Hepatocyte (in vitro differentiated cells): ENCODE results near the gene TBC1D1. TPM values are rescaled to one million over a fixed set of nuclear protein-coding genes. Genes with fewer than 3 reads are reported as not detected.

ENCODE experiments used
- DNase-seq: peaks from one replicate; pipeline ENCODE4 v3.0.0-alpha.2; 2016; ENCODE audit warnings: low spot score
- H2AFZ ChIP-seq: fragments of 200-600 bp; sonication (generic); 2 replicates; pipeline ENCODE4 v1.6.0; 2016; ENCODE audit warnings: antibody characterized with exemption, mild to moderate bottlenecking
- H3K27ac ChIP-seq: fragments of 200-600 bp; sonication (generic); 2 replicates; pipeline ENCODE4 v1.5.1; 2016; ENCODE audit warnings: mild to moderate bottlenecking
- H3K27me3 ChIP-seq: fragments of 200-600 bp; sonication (generic); 2 replicates; pipeline ENCODE4 v1.6.1; 2016
- H3K36me3 ChIP-seq: fragments of 200-600 bp; sonication (generic); replicated peaks from 2 replicates; pipeline ENCODE4 v1.5.1; 2016; ENCODE audit warnings: low read depth; ENCODE audit not compliant: insufficient read depth
- H3K4me1 ChIP-seq: fragments of 200-600 bp; sonication (generic); 2 replicates; pipeline ENCODE4 v1.5.1; 2016; ENCODE audit warnings: mild to moderate bottlenecking, moderate library complexity; ENCODE audit not compliant: insufficient read depth
- H3K4me2 ChIP-seq: fragments of 200-600 bp; sonication (generic); 2 replicates; pipeline ENCODE4 v1.6.0; 2016
- H3K4me3 ChIP-seq: fragments of 200-600 bp; sonication (generic); 2 replicates; pipeline ENCODE4 v1.5.1; 2016; ENCODE audit warnings: mild to moderate bottlenecking
- H3K79me2 ChIP-seq: fragments of 200-600 bp; sonication (generic); 2 replicates; pipeline ENCODE4 v1.6.0; 2017; ENCODE audit warnings: mild to moderate bottlenecking
- H3K9me2 ChIP-seq: fragments of 200-600 bp; sonication (generic); replicated peaks from 2 replicates; pipeline ENCODE4 v1.6.0; 2017; ENCODE audit warnings: mild to moderate bottlenecking; ENCODE audit not compliant: insufficient read depth
- H3K9me3 ChIP-seq: fragments of 200-600 bp; sonication (generic); 2 replicates; pipeline ENCODE4 v1.5.1; 2016; ENCODE audit warnings: low read depth, mild to moderate bottlenecking
- H4K20me1 ChIP-seq: fragments of 200-600 bp; sonication (generic); 2 replicates; pipeline ENCODE4 v1.6.0; 2016; ENCODE audit warnings: mild to moderate bottlenecking; ENCODE audit not compliant: insufficient read depth, poor library complexity, severe bottlenecking
- CTCF ChIP-seq: fragments of 200-600 bp; sonication (generic); IDR thresholded peaks from 2 replicates; pipeline ENCODE4 v1.5.1; 2016; ENCODE audit warnings: antibody characterized with exemption, mild to moderate bottlenecking; ENCODE audit not compliant: poor library complexity
- EZH2 ChIP-seq: fragments of 200-600 bp; sonication (generic); IDR thresholded peaks from 2 replicates; pipeline ENCODE4 v1.6.1; 2016; ENCODE audit warnings: antibody characterized with exemption, mild to moderate bottlenecking, borderline replicate concordance
- EZH2phosphoT487 ChIP-seq: fragments of 200-600 bp; sonication (generic); IDR thresholded peaks from one replicate; pipeline ENCODE4 v1.6.1; 2018; ENCODE audit warnings: antibody characterized with exemption, mild to moderate bottlenecking, low read depth, moderate library complexity; ENCODE audit not compliant: unreplicated experiment, severe bottlenecking
- WGBS: methylation state at CpG from one replicate; pipeline ENCODE4 v1.1.6; 2016; ENCODE audit warnings: low lambda C conversion rate; ENCODE audit errors: missing lambda C conversion rate; 5-methylcytosine and 5-hydroxymethylcytosine counted together
- polyA plus RNA-seq: library from polyadenylated mRNA; unstranded; fragments of >200 nt; fragmentation: Nextera tagmentation; extraction: Ambion mirVana; gene quantifications from 2 replicates; pipeline ENCODE4 v1.2.1, GENCODE V29; 2016
- total RNA-seq: library from RNA; depleted of rRNA; stranded (reverse); fragments of >200 nt; gene quantifications from 2 replicates; pipeline ENCODE4 v1.2.3, GENCODE V29; 2014

TBC1D1 gene
- total and polyA plus RNA-seq, 2 experiments from 2014 or later, result 45.6 to 117 TPM

- H3K9me2 ChIP-seq, result no peaks in the 10 kb centered on the region
- H3K27me3 ChIP-seq, result no peaks in the 10 kb centered on the region
- no peaks in the 10 kb centered on the region for H4K20me1 ChIP-seq
- 69% methylated on average over 7 of the region's 7 CpGs for WGBS
- H3K9me3 ChIP-seq, result no peaks in the 10 kb centered on the region
- no peak overlapping the region for H3K4me2 ChIP-seq
- peaks cover 11% of the 10 kb centered on the region for H3K79me2 ChIP-seq
- DNase-seq, result no peak
- no peak overlapping the region for H3K4me3 ChIP-seq
- no peak overlapping the region for H3K27ac ChIP-seq
- H3K4me1 ChIP-seq, result no peaks in the 10 kb centered on the region
- no peaks in the 10 kb centered on the region for H3K36me3 ChIP-seq
- no peak overlapping the region for H2AFZ ChIP-seq
- TF ChIP-seq EZH2phosphoT487, result no peak
- no peak for TF ChIP-seq EZH2
- no peak for TF ChIP-seq CTCF
Measured at GRCh38 chr4:38015886-38016515, 125.1 kb downstream of the TBC1D1 start.

GRCh38 chr4:38016698-38017097 lies 125.8 kb downstream of the TBC1D1 start:
- Histone ChIP-seq H3K9me2 (no peaks in the 10 kb centered on the region), H3K9me3 (no peaks in the 10 kb centered on the region), H3K79me2 (peaks cover 11% of the 10 kb centered on the region), H3K27ac (no peak overlapping the region), H3K4me2 (no peak overlapping the region), H3K4me3 (no peak overlapping the region), H4K20me1 (no peaks in the 10 kb centered on the region), H3K4me1 (no peaks in the 10 kb centered on the region), H3K36me3 (no peaks in the 10 kb centered on the region), H2AFZ (no peak overlapping the region), H3K27me3 (no peaks in the 10 kb centered on the region)
- no peak for DNase-seq
- WGBS, result 74% methylated on average over 2 of the region's 2 CpGs
- TF ChIP-seq EZH2phosphoT487, result no peak
- no peak for TF ChIP-seq EZH2
- no peak for TF ChIP-seq CTCF

- Histone ChIP-seq H3K9me3 (no peaks in the 10 kb centered on the region), H3K4me2 (no peak overlapping the region), H3K9me2 (no peaks in the 10 kb centered on the region), H3K4me1 (no peaks in the 10 kb centered on the region), H3K27ac (no peak overlapping the region), H4K20me1 (no peaks in the 10 kb centered on the region), H3K27me3 (no peaks in the 10 kb centered on the region), H3K79me2 (peaks cover 4% of the 10 kb centered on the region), H3K36me3 (no peaks in the 10 kb centered on the region), H2AFZ (no peak overlapping the region), H3K4me3 (no peak overlapping the region)
- no peak for TF ChIP-seq EZH2
- no peak for TF ChIP-seq CTCF
- TF ChIP-seq EZH2phosphoT487, result no peak
- WGBS, result 86% methylated on average over 5 of the region's 5 CpGs
- no peak for DNase-seq
Measured at GRCh38 chr4:38017609-38018008, 126.7 kb downstream of the TBC1D1 start.
